ENCODE results near the gene PCYT2.

DNA sequence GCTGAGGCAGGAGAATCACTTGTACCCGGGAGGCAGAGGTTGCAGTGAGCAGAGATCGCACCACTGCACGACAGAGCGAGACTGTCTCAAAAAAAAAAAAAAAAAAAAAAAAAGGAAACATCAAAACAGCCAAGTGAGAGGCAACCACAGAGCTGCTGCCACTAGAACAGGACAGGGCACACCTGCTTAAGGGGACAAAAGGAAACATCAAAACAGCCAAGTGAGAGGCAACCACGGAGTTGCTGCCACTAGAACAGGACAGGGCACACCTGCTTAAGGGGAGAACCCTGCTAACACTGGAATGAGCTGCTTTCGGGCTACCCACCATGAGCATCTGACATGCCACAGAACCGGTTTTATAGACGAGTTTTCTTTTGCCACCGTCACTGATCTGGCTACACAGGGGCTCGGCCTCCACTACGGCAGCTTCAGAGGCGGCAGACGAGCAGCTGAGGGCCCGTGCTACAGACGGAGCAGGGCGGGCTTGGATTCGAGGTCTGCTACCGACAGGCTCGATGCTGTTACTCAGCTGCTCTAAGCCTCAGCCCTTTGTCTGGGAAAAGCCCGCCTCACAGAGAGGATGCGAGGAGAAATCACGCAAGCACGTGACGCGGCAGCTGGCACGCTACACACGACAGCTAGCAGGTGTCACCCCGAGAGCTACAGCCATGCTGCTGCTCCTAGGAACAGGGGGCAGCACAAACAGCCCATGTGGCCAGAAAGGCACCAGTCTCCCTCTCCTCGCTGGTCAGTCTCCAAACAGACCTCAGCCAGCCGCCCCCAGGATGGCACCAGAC, 52.8 kb downstream of the PCYT2 start:
- TF ChIP-seq GLIS2 (tag by site-specific recombination; IDR thresholded peaks at IDR 0.05), result no peak
- TF ChIP-seq ZBTB8A (tag by site-specific recombination; IDR thresholded peaks at IDR 0.05), result no peak
- TF ChIP-seq SALL2 (tag by site-specific recombination; IDR thresholded peaks at IDR 0.05; ENCODE audit: borderline replicate concordance), result no peak
- no peak for TF ChIP-seq BCL11A (tag by site-specific recombination; IDR thresholded peaks at IDR 0.05; ENCODE audit: low read depth)
- TF ChIP-seq, protein P1, sequence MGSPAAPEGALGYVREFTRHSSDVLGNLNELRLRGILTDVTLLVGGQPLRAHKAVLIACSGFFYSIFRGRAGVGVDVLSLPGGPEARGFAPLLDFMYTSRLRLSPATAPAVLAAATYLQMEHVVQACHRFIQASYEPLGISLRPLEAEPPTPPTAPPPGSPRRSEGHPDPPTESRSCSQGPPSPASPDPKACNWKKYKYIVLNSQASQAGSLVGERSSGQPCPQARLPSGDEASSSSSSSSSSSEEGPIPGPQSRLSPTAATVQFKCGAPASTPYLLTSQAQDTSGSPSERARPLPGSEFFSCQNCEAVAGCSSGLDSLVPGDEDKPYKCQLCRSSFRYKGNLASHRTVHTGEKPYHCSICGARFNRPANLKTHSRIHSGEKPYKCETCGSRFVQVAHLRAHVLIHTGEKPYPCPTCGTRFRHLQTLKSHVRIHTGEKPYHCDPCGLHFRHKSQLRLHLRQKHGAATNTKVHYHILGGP (tag by site-specific recombination; IDR thresholded peaks at IDR 0.05), result no peak
- TF ChIP-seq, protein P2, sequence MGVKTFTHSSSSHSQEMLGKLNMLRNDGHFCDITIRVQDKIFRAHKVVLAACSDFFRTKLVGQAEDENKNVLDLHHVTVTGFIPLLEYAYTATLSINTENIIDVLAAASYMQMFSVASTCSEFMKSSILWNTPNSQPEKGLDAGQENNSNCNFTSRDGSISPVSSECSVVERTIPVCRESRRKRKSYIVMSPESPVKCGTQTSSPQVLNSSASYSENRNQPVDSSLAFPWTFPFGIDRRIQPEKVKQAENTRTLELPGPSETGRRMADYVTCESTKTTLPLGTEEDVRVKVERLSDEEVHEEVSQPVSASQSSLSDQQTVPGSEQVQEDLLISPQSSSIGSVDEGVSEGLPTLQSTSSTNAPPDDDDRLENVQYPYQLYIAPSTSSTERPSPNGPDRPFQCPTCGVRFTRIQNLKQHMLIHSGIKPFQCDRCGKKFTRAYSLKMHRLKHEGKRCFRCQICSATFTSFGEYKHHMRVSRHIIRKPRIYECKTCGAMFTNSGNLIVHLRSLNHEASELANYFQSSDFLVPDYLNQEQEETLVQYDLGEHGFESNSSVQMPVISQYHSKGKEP (tag by site-specific recombination; IDR thresholded peaks at IDR 0.05), result no peak
- no peak for TF ChIP-seq MEIS1 (CRISPR knock-in tag; IDR thresholded peaks at IDR 0.05; ENCODE audit: borderline replicate concordance)
- TF ChIP-seq ZNF157 (tag by site-specific recombination; IDR thresholded peaks at IDR 0.05), result no peak
- no peak for TF ChIP-seq SP7 (tag by site-specific recombination; IDR thresholded peaks at IDR 0.05)
- no peak for TF ChIP-seq ZNF600 (tag by site-specific recombination; IDR thresholded peaks at IDR 0.05)
- TF ChIP-seq, protein P3, sequence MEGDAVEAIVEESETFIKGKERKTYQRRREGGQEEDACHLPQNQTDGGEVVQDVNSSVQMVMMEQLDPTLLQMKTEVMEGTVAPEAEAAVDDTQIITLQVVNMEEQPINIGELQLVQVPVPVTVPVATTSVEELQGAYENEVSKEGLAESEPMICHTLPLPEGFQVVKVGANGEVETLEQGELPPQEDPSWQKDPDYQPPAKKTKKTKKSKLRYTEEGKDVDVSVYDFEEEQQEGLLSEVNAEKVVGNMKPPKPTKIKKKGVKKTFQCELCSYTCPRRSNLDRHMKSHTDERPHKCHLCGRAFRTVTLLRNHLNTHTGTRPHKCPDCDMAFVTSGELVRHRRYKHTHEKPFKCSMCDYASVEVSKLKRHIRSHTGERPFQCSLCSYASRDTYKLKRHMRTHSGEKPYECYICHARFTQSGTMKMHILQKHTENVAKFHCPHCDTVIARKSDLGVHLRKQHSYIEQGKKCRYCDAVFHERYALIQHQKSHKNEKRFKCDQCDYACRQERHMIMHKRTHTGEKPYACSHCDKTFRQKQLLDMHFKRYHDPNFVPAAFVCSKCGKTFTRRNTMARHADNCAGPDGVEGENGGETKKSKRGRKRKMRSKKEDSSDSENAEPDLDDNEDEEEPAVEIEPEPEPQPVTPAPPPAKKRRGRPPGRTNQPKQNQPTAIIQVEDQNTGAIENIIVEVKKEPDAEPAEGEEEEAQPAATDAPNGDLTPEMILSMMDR (tag by site-specific recombination; IDR thresholded peaks at IDR 0.05), result no peak
- no peak for TF ChIP-seq SCRT2 (tag by site-specific recombination; IDR thresholded peaks at IDR 0.05)
- no peak for TF ChIP-seq ZNF274 (IDR thresholded peaks at IDR 0.05; ENCODE audit: low read length)
- no peak for TF ChIP-seq ZNF274 (tag by site-specific recombination; IDR thresholded peaks at IDR 0.05; ENCODE audit: borderline replicate concordance)

All from HEK293 (cell line).